HG02610 (cell line): ENCODE data around the gene ADAMTS3.

Experiments
- ATAC-seq: cut with Tn5 transposase; IDR thresholded peaks from one replicate; pipeline ENCODE4 v1.9.1; 2021; ENCODE audit warnings: mild to moderate bottlenecking, moderate library complexity; ENCODE audit not compliant: unreplicated experiment

The ADAMTS3 gene

GRCh38 chr4:72302981-72303704 is 265.9 kb downstream of the ADAMTS3 start:
- peak; percentile 92 for ATAC-seq

GRCh38 chr4:72301759-72302158 is 267.3 kb downstream of the ADAMTS3 start:
- no peak for ATAC-seq

GRCh38 chr4:72300126-72300525 is 268.9 kb downstream of the ADAMTS3 start:
- no peak for ATAC-seq

DNA sequence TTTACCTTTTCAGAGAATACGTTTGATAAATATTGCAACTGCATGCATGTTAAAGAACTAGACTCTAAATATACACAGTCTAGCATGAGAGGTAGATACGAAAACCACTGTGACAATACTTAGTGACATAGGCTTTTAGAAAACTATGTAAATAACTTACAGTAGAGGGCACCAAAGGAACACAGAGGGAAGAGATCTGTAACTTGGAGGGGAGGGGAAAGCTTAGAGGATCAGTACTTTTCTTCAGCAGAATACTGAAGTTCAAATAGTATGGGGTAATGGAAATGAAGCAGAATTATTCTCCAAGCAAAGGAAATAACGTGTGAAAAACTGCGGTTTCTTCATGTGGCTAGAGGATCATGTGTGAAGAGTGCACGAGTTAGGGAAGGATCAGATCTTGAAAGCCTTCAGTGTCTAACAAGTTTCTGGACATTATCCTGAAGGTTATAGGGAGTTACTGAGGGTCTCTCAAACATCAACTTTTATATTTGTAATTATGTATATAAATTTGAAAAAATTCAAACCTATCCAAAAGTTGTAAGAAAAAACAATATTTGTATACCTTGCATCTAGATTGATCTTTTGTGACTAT is 273.0 kb downstream of the ADAMTS3 start:
- ATAC-seq: peak; percentile 60

DNA sequence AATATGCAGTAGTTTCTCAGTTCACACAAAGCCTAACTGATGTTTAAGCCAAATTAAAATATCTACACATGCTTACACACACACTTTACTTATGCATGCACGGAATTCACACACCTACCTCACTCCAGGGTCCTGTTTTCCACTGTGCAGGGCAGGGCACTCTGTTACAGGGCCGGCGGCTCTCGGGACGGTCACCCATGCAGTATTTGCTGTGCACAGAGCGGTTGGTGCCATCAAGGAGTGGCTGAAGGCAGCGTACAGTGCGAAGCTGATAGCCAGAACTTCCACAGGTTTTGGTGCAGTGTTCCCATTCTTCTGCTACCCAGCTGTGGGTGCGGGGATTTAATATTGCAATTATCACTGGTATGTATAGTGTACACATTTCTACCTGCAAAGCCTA is 278.3 kb downstream of the ADAMTS3 start:
- ATAC-seq: no peak

DNA sequence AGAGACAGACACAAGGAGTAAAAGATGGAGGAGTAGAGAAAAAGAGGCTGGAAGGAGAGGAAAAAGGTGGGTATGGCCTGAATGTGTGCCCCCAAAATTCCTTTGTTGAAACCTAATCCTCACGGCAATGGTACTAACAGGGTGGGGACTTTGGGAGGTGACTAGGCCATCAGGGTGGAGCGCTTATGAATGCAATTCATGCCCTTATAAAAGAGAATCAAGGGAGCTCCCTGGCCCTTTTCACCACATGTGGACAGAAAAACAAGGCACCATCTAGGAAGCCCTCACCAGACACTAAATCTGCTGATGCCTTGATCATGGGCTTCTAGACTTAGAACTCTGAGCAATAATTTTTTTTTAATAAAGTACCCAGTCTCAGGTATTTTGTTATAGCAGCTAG is 282.1 kb downstream of the ADAMTS3 start:
- no peak for ATAC-seq

GRCh38 chr4:72286185-72286584 is 282.8 kb downstream of the ADAMTS3 start:
- no peak for ATAC-seq

- ATAC-seq: no peak
Measured at GRCh38 chr4:72283357-72283756, 285.7 kb downstream of the ADAMTS3 start.

GRCh38 chr4:72280252-72280651 is 288.8 kb downstream of the ADAMTS3 start:
- ATAC-seq: no peak

- no peak for ATAC-seq
Measured at GRCh38 chr4:72275381-72275780, 293.6 kb downstream of the ADAMTS3 start.

DNA sequence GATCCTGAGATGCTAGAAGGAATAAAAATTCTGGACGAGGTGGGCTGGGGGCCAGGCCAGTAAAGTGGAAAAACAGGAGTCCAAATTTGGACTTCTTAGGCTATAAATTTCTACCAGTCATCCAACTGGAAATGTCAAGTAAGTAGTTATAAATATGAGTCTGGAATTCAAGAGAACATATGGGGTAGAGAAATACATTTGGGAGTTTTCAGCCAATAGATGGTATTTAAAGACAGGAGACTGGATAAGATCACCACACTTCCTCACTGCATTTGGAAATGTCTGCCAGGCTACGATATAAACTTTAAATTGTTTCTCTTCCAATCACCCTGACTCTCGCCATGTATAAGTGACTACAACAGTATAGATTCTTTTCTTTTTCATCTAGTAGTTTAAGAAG is 294.8 kb downstream of the ADAMTS3 start:
- no peak for ATAC-seq

GRCh38 chr4:72255269-72255668 is 313.8 kb downstream of the ADAMTS3 start:
- no peak for ATAC-seq

GRCh38 chr4:72243641-72244040 is 325.4 kb downstream of the ADAMTS3 start:
- no peak for ATAC-seq

DNA sequence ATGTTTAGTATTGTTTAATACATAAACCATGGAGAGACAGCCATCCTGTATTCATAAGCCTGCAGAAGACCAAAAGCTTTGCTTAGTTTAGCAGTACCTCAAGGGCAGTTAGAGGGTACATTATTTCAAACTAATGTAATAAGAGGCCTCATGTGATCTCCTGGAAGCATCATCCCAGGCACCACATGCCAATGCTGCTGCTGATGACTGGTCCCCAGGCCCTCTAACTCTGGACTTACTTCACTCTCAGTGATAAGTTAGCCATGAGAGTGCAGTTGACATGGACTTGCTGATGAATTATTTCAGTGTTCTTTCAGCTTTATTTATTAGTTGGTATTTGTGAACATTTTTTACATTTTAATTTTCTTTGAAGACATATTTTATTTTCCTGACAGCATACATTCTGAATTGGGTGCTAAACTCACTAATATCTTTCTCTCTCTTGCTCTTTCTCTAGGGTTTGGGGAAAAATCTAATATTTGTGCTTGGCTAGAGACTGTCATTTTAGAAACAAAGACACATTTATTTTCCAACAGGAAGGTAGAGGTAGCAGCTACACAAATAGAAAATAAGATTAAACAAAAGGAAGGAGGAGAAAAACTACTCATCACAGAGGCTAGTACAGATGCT is 329.4 kb downstream of the ADAMTS3 start:
- ATAC-seq: no peak
